ENCODE measurements around the gene LRP1-AS. TPM values are rescaled to one million over a fixed set of nuclear protein-coding genes. Genes with fewer than 3 reads are reported as not detected.
A peak's percentile ranks its signal among the peaks of the same experiment; 100 is the strongest.

LRP1-AS gene
- total RNA-seq, 2 donors from 2014 or later: not detected

DNA sequence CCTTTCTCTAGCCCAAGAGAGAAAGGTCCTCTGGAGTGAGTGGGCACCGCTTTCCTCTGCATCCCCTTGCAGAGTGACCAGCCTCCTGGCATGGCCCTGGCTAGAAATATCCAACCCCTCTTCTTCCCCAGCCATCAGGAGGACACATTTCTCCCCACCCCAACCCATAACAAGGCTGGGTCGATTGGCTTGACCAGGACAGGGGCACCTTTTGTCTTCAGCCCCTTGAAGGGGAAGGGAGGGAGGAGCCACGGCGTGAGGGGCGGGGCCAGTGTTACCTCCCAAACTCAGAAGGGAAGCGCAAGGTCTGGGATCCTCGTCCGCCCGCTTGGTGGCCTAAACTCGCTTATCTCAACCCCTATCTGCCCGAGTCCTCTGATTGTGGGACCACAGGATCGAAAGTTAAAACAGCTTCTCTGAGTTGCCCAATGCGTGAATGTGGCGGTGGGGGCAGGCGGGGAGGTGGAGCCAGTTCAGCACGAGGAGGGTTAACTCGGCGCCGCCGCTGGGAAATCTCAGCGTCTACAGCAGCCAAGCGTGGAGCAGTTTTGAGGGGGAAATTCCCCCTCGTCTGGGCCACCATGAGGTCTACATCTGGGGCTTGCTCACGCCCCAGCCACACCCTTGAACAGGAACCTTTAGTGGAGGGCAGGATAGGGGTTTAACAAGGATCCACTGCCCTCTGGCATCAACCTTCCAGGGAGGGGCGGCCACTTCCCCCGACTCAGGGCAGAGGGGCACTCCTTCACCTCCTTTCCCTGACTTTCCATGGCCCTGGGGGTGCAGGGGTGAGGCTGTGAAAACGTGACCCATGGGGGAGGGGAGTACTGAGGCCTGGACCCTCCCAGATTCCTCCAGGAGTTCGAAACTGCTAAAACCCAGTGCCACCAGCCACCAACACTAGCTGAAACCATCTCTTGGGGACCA, 37.1 kb downstream of the LRP1-AS start:
- DNase-seq (peak; percentile 80), ATAC-seq (peak; percentile 13 to 33)
- intact Hi-C loops (cut with DNase I): loop anchor here in 1 of 2 donors (2.0 kb wide), 1 partner anchor 22 kb away; the partner anchor contains the start of gene NAB2

DNA sequence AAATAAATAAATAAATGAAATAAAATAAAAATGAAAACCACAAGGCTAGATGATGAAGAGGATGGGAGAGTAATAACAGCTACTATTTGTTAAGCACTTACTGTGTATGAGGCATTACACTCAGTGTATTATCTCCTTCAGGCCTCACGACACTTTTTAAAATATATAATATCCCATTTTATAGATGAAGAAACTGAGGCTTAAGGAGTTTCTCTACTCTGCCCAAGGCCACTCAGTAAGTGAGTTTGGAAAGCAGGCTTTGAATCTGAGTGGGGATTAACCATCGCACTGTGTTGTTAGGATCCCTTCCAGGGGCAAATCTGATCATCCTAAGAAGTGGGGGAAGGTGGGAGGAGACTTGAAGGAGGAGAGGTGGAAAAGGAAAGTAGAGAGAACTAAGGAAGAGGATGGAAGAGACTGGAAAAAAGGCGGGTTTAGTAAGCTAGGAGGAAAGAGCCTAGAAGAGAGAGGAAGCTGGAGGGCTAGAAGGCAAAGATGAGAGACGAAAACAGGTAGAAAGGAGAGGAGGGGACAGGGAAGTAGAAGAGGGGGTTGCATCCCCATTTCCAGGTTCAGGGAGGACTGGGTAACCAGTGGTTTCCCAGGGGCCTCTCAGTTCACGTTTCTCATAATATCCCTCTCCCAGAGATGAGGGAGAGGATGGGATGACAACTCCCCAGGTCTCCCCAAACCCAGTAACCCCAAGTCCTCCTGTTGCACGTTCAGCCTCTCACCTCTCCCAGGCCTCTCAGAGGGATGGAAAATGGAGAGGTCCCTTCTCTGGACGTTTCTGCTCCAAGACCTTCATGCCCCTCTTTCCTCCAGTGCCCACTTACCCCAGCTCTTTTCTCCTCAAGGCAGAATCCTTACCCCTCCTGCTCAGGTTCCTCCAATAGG, 38.0 kb downstream of the LRP1-AS start:
- ATAC-seq (no peak), DNase-seq (no peak)
- intact Hi-C loops (cut with DNase I): loop anchor here in 1 of 2 donors (2.0 kb wide), 1 partner anchor 21 kb away; the partner anchor contains the start of gene NAB2

- ATAC-seq (no peak), DNase-seq (no peak)
- intact Hi-C loops (cut with DNase I): no loop called here
Observed at GRCh38 chr12:57107456-57108155, 39.8 kb downstream of the LRP1-AS start.

DNA sequence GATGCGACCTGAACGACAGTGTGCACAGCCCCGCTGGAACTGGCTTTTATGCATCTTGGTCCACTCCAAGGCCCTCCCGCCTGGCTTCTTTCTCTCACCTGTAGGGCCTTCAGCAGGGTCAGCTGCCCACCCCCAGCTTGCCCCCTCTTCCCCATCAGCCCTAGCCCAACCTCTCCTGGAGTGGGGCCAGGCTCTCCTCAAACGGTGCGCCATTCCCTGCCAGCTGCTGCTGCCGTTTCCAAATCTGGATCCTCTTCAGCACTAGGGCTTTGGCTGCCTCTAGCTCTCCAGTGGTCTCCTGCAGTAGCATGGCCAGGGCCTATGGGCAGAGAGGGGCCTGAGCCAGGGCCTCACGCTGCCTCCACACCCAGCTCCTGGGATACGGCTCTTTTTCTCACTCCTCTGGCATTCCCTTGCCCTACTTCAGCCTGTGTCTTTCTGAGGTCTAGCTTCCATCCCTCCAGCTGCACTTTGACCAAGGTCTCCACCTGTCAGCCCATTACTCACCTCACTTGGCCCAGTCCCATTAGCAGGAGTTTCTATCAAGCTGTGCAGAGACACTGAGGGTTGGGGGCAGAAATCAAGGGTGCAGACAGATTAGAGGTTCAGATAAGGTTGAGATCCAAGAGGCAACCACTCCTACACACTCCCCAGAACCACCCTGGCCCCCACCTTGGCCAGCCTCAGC, 41.3 kb downstream of the LRP1-AS start:
- no peak for ATAC-seq
- intact Hi-C loops (cut with DNase I): no loop called here
- DNase-seq: no peak

GRCh38 chr12:57105011-57105753, 42.2 kb downstream of the LRP1-AS start:
- ATAC-seq (no peak), DNase-seq (no peak)
- intact Hi-C loops (cut with DNase I): no loop called here

GRCh38 chr12:57104292-57104910, 43.0 kb downstream of the LRP1-AS start:
- DNase-seq: no peak
- intact Hi-C loops (cut with DNase I): no loop called here
- peak in 1 of 2 donors; percentile 3 for ATAC-seq

DNA sequence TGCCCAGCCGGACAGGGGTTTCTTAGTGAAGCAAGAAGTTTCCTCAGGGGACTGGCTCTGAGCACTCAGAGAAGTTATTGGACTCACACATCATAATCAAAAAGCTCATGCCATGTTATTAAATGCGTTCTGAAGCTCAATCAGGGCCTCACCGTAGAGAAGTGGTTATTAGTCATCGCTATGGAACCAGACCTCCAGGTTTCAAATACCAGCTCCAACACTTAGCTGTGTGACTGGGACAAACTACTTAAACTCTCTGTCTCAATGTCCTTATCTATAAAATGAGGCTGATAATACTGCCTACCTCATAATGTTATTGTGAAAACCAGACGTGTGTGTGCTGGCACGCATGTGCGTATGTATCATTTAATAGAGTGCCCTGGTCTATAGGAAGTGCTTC, 43.6 kb downstream of the LRP1-AS start:
- DNase-seq: no peak
- no peak for ATAC-seq
- intact Hi-C loops (cut with DNase I): no loop called here

DNA sequence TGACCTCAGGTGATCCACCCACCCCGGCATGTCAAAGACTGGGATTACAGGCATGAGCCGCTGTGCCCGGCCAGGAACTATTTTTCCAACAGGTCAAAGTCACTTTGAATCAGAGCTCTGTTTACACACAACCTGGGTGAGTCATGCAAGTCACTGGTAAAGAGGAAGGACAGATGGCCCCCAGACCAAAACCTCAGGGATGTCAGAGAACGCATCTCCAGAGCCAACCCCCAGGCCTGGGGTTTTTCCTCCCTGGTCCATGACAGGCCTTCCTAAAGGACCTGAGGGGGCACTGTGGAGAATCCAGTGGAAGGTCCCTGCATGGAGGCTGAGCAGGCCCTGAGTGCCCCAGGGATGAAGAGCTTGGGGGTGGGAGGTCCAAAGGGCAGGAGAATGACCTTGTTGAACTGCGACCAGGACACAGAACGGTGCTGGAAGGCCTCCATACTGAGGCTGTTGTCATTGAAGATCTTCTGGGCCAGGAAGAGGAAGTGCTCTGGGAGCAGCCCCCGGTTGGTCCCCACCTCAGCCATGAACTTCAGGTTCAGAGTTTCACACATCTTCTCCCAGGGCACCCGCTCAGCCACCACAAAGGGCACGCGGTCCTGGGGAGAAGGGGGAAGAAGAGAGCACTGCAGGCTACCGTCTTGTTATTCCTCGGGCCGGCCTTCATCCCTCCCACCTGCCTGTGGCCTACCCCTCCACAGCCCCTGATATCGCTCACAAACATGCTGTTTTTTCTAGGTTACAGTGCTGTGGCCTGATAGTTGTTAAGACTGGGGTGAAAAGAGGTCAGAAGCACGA, 45.3 kb downstream of the LRP1-AS start:
- intact Hi-C loops (cut with DNase I): no loop called here
- ATAC-seq (no peak), DNase-seq (no peak)

DNA sequence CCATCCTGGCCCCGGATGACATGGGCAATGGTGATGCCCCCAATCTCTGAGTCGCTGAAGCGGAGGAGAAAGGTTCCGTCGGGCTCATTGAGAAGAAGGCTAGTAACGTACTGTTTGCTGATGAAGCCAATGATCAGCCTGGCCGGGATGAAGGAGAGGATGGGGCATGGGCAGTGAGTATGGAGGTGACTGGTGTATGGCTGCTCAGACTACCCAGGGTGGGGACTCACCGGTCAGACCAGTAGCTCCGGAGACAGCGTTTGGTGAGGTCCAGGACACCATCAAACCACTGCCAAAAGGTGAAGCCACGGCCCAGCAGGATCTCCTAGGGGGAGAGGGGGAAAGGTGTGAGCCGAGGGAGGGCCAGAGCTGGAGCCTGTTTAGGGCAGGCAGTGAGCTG, 47.7 kb downstream of the LRP1-AS start:
- DNase-seq (no peak), ATAC-seq (no peak)
- intact Hi-C loops (cut with DNase I): no loop called here

GRCh38 chr12:57099047-57099714, 48.2 kb downstream of the LRP1-AS start:
- no peak for DNase-seq
- intact Hi-C loops (cut with DNase I): no loop called here

GRCh38 chr12:57098546-57098945, 48.9 kb downstream of the LRP1-AS start:
- intact Hi-C loops (cut with DNase I): no loop called here
- ATAC-seq (no peak), DNase-seq (no peak)

More at GRCh38 chr12:57099047-57099714, 48.2 kb downstream of the LRP1-AS start:
- ATAC-seq: no peak

GRCh38 chr12:57097554-57097835, 49.9 kb downstream of the LRP1-AS start:
- ATAC-seq (no peak), DNase-seq (no peak)
- intact Hi-C loops (cut with DNase I): no loop called here

DNA sequence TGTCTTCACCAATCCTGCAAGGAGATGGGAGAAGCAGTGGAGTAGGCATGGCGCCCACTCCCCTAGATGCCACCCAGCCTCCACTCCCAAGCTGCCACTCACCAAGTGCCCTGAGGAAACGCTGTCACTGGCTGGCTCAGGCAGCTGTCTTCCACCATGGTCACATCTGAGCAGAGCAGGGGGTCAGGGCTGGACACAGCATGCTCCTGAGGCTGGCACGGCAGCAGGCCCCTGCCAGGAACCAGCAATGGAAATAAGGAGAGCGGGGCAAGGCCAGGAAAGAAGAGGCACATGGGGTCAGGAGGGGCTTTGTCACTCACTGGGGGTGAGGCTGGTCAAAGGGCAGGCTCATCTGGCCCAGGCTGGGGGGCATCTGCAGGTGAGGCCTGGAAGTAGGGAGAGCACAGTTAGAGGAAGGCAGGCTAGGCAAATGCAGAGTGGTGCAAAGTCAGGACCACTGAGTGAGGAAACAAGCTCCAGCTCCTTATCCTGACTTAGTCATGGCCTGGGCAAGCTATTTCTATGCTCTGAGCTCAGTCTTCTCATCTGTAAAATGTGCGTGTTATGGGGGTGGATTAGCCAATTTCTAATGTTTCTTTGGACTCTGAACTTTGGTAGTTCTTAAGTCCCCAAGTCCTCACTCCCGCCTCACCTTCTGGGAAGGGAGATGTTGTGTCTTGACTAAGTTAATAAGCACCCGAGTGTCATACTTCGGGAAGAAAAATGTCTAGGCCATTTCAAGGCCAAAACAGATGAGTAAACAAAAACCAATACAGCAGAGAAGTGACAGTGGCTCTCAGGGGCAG, 50.5 kb downstream of the LRP1-AS start:
- DNase-seq: no peak
- ATAC-seq: no peak
- intact Hi-C loops (cut with DNase I): no loop called here

GRCh38 chr12:57096099-57096572, 51.3 kb downstream of the LRP1-AS start:
- no peak for DNase-seq
- peak in 1 of 2 donors; percentile 1 for ATAC-seq
- intact Hi-C loops (cut with DNase I): no loop called here

- no peak for DNase-seq
- intact Hi-C loops (cut with DNase I): no loop called here
- no peak for ATAC-seq
Observed at GRCh38 chr12:57095440-57095839, 52.0 kb downstream of the LRP1-AS start.

Measured in left cardiac atrium (tissue), 4 donors.